HG03139 (cell line): ENCODE measurements around the gene STARD3.
"Not testable (repeated sequence)": the region's sequence is repeated elsewhere in the genome, so short reads cannot be mapped to it uniquely, and the experiment has no call there.

Experiments used
- ATAC-seq: cut with Tn5 transposase; IDR thresholded peaks from one replicate; pipeline ENCODE4 v1.9.1; 2021; ENCODE audit not compliant: unreplicated experiment

The STARD3 gene

GRCh38 chr17:39636927-39637736 lies at the start of gene STARD3:
STARD3 (plus strand) TSS chr17:39637144; CDS start chr17:39653532, 16,388 bp downstream.
- peak; percentile 70 for ATAC-seq

- ATAC-seq, result not testable (repeated sequence)
Observed at GRCh38 chr17:39590180-39590579, 46.8 kb upstream of the STARD3 start.

- ATAC-seq, result no peak
Observed at GRCh38 chr17:39591958-39592954, 44.7 kb upstream of the STARD3 start.

- no peak for ATAC-seq
Observed at GRCh38 chr17:39593371-39593770, 43.6 kb upstream of the STARD3 start.

GRCh38 chr17:39595294-39595693 lies 41.6 kb upstream of the STARD3 start:
- ATAC-seq, result no peak

- ATAC-seq, result no peak
Observed at GRCh38 chr17:39595928-39596510, 40.9 kb upstream of the STARD3 start.

GRCh38 chr17:39596543-39597267 lies 40.2 kb upstream of the STARD3 start:
- ATAC-seq, result no peak

GRCh38 chr17:39597372-39598046 lies 39.4 kb upstream of the STARD3 start:
- no peak for ATAC-seq

- ATAC-seq, result no peak
Observed at GRCh38 chr17:39598047-39598481, 38.9 kb upstream of the STARD3 start.

GRCh38 chr17:39598630-39599003 lies 38.3 kb upstream of the STARD3 start:
- no peak for ATAC-seq

- ATAC-seq, result no peak
Observed at GRCh38 chr17:39599004-39599664, 37.8 kb upstream of the STARD3 start.

GRCh38 chr17:39599665-39600231 lies 37.2 kb upstream of the STARD3 start:
- ATAC-seq, result no peak

- ATAC-seq, result no peak
Observed at GRCh38 chr17:39600288-39600996, 36.5 kb upstream of the STARD3 start.

- ATAC-seq, result no peak
Observed at GRCh38 chr17:39600997-39601597, 35.8 kb upstream of the STARD3 start.

GRCh38 chr17:39601758-39602532 lies 35.0 kb upstream of the STARD3 start:
- no peak for ATAC-seq

GRCh38 chr17:39602533-39603303 lies 34.2 kb upstream of the STARD3 start:
- no peak for ATAC-seq
